ENCODE data around the gene TRIO.

DNA sequence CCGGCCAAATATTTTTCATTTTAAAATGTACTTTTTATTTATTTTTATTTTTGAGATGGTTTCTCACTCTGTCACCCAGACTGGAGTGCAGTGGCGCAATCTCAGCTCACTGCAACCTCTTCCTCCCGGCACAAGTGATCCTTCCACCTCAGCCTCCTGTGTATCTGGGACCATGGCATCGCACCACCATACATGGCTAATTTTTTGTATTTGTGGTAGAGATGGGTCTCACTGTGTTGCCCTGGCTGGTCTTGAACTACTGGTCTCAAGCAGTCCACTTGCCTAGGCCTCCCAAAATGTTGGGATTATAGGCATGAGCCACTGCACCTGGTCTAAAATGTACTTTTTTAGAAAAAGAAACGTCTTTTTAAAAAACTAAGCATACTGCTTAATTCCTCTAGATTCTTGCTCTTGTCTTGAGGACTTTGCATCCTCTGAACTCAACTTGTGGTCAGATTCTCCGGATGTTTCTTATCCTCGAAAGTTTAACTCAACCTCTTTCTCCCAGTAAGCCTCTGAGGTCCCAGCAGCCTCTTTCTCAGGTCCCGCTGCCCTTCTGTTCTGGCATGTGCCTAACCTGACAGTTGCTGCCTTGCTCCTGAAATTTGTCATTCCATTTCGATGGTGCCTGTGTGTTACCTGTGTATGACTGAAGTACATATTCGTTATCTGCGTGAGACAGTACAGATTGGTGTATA, 63.0 kb downstream of the TRIO start:
- TF ChIP-seq CTCF (optimal IDR thresholded peaks at IDR 0.05 in 1 of 3, IDR thresholded peaks at IDR 0.05 in 1 of 3, conservative IDR thresholded peaks at IDR 0.05 in 1 of 3; ENCODE audit: extremely low read depth in 1 of 3, insufficient read depth in 2 of 3, low read length in 3 of 3) (no peak), EZH2 (IDR thresholded peaks at IDR 0.05; ENCODE audit: low read length) (no peak)

Data from keratinocyte (primary cell).